ENCODE measurements around the gene GSTA2.
"Not testable (repeated sequence)": the region's sequence is repeated elsewhere in the genome, so short reads cannot be mapped to it uniquely, and the experiment has no call there.

GSTA2 gene

GRCh38 chr6:52759085-52759484 is 4.2 kb downstream of the GSTA2 start:
- DNase-seq = no peak

GRCh38 chr6:52757651-52758338 is 5.5 kb downstream of the GSTA2 start:
- not testable (repeated sequence) for DNase-seq

- DNase-seq = no peak
These were observed 8.8 kb downstream of the GSTA2 start for GRCh38 chr6:52754443-52754842.

GRCh38 chr6:52753137-52753536 is 10.1 kb downstream of the GSTA2 start:
- DNase-seq = not testable (repeated sequence)

- no peak for DNase-seq
These were observed 11.0 kb downstream of the GSTA2 start for GRCh38 chr6:52752310-52752709.

- DNase-seq = no peak
These were observed 13.6 kb downstream of the GSTA2 start for GRCh38 chr6:52749556-52750152.

GRCh38 chr6:52747301-52747700 is 16.0 kb downstream of the GSTA2 start:
- not testable (repeated sequence) for DNase-seq

GRCh38 chr6:52746213-52746612 is 17.1 kb downstream of the GSTA2 start:
- DNase-seq = peak; percentile 41

- no peak for DNase-seq
These were observed 17.5 kb downstream of the GSTA2 start for GRCh38 chr6:52745764-52746201.

- DNase-seq = no peak
These were observed 21.4 kb downstream of the GSTA2 start for GRCh38 chr6:52741872-52742271.

GRCh38 chr6:52739627-52740026 is 23.6 kb downstream of the GSTA2 start:
- DNase-seq = no peak

GRCh38 chr6:52739134-52739533 is 24.1 kb downstream of the GSTA2 start:
- DNase-seq = no peak

GRCh38 chr6:52736145-52736544 is 27.1 kb downstream of the GSTA2 start:
- no peak for DNase-seq

GRCh38 chr6:52735071-52735470 is 28.2 kb downstream of the GSTA2 start:
- no peak for DNase-seq

GRCh38 chr6:52734072-52734471 is 29.2 kb downstream of the GSTA2 start:
- no peak for DNase-seq

GRCh38 chr6:52733172-52733571 is 30.1 kb downstream of the GSTA2 start:
- DNase-seq = no peak

GRCh38 chr6:52731719-52732118 is 31.6 kb downstream of the GSTA2 start:
- DNase-seq = no peak

GRCh38 chr6:52729576-52729975 is 33.7 kb downstream of the GSTA2 start:
- DNase-seq = no peak

GRCh38 chr6:52728394-52728793 is 34.9 kb downstream of the GSTA2 start:
- DNase-seq = no peak

GRCh38 chr6:52727908-52728307 is 35.4 kb downstream of the GSTA2 start:
- DNase-seq = no peak

- no peak for DNase-seq
These were observed 36.3 kb downstream of the GSTA2 start for GRCh38 chr6:52726741-52727535.

GRCh38 chr6:52726193-52726542 is 37.1 kb downstream of the GSTA2 start:
- DNase-seq = no peak

GRCh38 chr6:52725535-52726192 is 37.6 kb downstream of the GSTA2 start:
- no peak for DNase-seq

- no peak for DNase-seq
These were observed 38.1 kb downstream of the GSTA2 start for GRCh38 chr6:52725143-52725534.
